Activated naive CD4-positive, alpha-beta T cell (primary cell): ENCODE data around the gene SP110.
A peak's percentile ranks its signal among the peaks of the same experiment; 100 is the strongest.

ENCODE experiments used
- DNase-seq, 4 experiments: peaks; one replicate each; lab custom pipeline; 2025; lab: John Stamatoyannopoulos, UW

SP110 gene

DNA sequence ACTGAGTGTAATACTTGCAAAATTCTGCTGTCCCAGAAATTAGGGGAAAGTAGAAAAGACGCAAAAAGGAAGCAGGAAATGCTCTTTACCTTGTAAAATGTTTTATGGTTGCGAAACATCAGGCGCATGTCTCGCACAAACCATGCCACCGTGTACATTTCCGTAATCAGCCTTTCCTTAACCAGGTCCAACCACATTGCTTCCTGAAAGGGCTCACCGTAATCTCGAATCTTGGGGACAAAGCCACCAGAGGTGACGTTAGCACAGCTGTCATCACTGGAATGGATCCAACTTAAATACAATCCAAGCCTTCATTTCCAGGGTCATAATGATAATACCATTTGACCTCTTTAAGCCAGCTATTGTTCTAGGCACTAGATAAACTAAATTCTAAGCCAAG lies 49.3 kb downstream of the SP110 start:
- DNase-seq = no peak

DNA sequence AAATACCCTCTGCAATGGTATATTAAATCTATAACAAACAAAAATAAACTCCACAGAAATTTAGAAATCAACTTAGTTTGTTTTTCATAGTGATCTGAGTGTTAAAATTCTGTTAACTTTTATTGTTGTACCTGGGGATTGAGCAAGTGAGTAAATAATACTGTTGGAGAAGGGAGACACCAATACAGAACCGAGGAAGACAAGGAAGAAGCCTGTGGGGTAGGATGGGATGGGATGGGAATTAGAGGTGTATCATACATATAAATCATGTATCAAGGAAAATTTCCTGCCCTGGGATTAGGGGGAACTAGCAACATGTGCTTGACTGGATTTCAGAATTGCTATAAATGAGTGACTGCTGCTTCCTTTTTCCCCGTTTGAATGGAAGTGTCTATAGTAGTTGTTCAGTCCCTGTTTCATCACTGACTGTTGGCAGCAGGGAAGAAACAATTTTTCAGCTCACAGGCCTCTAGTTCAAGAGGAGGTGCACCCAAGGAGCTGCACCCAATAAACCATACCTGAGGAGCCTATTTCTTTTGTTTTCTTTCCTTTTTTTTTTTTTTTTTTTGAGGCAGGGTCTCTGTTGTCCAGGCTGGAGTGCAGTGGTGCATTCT lies 53.1 kb downstream of the SP110 start:
- DNase-seq = no peak

DNA sequence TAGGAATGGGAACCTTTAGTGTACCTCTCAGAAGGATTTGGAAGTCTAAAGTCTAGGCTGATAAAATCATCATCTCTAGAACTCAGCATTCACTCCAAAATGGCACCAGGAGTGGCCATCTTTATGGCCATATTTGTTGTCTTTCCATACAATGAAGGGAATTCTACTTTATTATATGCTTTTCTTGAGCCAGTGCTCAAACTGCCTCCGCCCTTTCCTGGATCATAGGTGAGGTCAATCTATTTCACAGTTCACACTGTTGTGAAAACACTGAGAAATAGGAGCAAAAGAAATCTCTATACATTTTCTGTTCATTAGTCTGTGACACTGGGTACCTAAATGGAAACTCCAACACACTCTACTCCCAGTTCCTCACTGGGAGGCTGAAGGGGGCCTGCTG lies 55.6 kb downstream of the SP110 start:
- no peak for DNase-seq

DNA sequence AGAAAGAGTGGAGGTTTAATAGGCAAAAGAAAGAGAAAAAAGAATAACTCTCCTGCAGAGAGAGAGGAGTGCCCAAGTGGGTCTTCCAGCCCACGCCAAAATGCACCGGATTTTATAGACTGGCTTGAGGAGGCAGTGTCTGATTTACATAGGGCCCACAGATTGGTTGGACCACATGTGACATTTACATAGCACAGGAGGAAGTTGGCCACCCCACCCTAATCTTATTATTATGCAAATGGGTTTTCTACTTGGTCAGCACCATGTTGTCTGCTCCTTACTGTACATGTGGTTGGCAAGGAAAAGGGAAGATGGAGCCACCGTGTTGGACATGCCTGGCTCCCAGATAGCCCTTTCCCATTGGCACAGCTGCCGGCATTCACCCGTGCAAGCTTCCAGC lies 56.8 kb downstream of the SP110 start:
- DNase-seq = no peak

DNA sequence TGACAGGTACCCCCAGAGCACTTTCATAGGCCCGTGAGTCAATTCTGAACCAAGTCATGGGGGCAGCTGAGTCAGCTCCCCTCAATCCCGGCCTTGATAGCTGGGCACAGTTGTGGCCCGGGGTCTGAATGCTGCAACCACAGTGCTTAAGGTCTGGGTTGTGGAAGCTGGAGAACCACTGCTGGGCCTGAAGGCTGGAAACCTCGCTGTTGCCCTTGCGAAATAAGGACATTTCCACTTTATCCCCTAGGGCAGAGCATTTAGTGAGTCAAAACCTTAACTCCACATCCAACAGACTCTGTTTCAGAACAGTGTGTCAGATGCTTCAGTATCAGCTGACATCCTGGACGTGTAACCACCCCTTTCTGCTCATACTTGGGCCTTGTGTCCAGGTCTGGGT lies 58.6 kb downstream of the SP110 start:
- no peak for DNase-seq

DNA sequence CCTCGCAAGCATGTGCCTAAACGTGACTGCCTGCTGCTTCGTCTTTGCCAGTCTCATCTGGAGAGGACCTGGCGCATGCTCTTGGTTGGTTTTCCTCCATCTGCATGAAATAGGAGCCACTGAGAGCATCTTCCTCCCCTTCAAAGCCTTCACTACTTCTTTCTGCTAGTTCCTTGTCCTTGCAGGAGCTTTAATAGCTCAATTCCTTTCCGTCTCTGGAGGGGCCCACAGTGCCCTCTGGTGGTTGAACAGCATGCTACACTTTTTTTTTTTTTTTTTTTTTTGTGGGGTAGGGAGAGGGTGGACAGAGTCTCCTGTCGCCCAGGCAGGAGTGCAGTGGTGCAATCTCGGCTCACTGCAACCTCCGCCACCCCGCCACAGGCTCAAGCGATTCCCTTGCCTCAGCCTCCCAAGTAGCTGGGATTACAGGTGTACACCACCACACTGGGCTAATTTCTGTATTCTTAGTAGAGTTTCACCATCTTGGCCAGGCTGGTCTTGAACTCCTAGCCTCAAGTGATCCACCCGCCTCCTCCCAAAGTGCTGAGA lies 59.6 kb downstream of the SP110 start:
- peak in 3 of 4 experiments; percentile 8 to 45 (median 32) for DNase-seq

DNA sequence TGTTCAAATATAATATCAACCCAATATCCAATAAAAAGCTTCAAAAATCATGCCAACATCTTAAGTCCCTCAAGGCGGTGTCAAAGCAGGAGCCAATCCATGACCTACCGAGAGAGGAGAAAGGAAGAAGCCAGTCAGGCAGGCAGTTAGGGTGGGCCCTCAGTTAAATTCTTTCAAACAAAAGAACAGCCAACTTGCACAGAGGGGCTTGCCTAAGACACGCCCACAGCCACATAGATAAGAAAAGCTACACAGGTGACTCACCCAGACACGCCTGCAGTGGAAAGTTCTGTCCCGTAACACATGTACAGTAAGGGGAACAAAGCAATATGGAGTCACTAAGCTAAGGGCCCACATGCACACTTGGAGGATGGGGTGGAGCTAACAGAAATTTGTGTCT lies 61.3 kb downstream of the SP110 start:
- no peak for DNase-seq

DNA sequence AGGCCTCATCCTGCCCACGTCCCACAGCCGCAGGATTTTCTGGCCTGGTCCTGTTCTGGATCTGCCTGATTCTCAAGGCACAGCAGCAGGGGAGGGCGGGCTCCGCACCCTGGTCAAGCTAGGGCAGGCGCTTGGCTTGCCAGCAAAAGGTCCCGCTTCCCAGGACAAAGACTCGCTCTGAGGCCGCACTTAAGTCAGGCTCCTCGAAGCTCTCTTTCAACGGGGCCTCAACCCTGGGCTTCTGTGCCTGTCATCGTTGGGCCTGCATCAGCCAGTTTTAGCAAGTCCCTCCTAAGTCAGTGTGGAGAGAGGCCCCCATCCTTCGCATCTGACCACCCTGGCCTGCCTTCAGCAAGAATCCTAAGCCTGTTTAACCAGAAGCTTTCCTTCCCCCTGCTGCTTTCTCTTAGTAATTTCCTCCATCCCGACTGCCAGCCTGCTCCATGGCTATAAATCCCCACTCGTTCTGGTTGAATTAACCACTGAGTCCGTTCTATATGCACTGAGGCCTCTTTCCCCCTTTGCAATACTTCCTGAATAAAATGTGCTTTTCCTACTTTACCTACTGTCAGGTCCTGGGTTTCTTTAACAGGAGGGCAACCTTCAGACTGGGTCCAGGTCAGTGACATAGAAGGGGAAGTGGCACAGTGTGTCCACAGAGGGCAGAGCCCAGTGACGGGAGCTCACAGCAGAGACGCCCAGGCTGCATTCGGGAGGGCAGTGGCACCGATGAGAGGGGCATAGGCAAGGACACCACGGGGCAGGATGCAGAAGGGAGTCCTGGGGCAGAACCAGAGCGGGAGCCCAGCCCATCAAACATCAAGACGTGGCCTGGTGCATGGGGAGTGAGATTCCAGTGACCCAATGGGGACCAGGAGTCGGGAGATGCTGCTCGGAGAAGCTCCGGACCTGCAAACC lies 62.7 kb downstream of the SP110 start:
- no peak for DNase-seq

DNA sequence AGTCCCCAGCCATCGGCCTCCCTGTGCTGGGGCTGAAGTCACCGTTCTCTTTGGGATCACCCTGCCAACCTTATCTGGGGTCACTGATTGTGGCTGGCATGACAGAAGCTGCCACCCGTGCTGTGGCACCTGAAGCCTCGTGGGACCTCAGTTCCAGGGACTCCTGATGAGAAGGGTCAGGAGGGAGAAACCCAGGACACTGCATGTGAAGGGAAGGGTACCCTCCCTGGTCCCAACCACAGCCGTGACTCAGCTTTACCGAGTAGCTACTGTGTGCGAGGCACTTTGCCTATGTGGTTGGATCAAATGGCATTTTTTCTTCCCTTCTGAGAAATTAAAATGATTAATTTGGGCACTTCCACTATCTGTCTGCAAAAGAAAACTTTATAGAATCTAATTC lies 64.4 kb downstream of the SP110 start:
- DNase-seq = no peak

DNA sequence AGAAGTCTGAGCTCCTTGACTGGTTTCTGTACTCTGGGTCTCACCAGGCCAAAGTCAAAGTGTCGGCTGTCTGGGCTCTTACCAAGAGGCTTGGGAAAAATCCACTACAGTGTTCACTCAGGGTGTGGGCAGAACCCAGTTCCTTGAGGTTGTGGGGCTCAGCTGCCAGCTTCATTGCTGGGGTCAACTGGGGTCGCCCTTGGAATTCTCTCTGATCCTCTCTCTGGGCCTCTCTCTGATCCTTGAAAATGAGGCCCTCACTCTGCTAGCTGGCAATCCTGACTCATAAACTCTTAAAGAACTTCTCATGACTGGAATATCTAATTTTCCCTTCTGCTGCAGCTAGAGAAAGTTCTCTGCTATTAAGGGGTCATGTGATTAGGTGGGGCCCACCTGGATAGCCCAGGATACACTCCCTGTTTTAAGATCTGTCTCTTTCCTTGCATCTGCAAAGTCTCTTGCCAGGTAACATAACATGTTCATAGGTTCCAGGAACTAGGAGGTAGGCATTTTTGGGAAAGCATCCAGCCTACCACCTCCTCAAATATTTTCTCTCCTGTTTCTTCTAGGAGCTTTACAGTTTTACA lies 66.3 kb downstream of the SP110 start:
- no peak for DNase-seq

DNA sequence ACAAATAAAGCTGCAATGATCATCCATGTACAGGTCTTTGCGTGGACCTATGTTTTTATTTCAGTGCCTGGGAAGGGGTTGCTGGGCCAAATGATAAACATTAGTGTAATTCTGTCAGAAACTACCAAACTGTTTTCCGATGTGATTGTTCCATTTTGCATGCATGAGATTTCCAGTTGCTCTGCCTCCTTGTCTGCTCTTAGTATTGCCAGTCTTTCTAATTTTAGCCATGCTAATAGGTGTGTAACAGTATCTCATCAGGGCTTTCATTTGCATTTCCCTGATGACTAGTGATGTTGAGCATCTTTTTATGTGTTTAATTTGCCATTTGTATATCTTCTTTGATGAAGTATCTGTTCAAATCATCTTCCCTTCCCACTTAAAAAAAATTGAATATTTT lies 67.5 kb downstream of the SP110 start:
- DNase-seq = no peak

DNA sequence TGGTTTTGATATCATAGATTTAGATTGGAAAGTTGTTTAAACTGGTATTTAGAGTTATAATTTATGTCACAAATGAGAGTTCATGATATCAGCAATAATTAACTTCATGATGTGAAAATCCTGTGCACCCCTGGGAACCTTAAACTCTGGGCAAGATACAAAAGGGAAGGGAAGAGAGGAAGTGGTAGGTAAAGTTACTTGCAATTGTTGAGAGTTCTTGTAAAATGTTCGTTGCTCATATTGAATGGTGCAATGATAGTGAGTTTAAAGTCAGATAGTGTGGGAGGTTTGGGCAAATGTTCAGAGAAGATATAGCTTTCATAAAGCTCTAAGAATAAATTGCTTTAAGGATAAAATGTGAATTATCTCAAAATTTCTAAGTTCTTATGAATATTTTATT lies 75.4 kb downstream of the SP110 start:
- DNase-seq = no peak

DNA sequence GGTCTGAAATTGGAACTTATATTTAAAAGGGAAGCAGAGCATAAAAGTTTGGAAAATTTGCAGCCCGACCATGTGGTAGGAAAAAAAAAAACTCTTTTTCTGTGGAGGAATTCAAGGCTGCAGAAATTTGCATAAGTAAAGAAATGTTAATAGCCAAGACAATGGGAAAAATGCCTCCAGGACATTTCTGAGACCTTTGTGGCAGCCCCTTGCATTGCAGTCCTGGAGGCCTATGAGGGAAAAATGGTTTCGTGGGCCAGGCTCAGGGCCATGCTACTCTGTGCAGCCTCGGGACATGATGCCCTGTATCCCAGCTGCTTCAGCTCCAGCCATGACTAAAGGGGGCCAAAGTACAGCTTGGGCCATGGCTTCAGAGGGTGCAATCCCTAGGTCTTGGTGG lies 79.1 kb downstream of the SP110 start:
- no peak for DNase-seq

DNA sequence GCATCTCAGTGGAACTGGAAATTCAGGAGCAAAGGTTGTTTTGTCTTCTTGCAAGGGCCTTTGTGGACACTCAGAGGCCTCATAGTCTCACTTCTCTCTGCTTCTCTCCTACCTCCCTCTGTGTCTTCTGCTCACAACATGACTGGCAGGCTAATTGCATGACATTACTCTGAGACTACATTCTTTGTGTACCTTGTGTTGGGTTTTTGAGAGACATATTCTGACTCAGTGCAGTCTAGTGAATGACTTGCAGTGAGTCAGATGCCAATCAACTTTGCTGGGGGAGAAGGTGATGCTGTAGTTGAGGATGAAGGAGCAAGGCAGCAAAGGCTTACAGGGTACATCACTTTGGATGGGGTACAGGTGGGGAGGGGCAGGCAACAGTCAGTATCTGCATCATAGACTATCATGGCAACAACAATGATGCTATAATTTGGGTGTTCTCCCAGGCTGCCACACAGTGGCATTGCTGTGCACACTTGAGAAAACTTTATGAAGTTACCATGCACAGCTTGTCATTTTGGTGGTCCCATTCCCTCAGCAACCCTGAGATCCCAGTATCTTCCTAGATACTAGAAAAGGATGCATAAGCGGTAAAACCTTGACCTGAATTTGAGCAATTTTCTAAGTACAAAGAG lies 81.8 kb downstream of the SP110 start:
- DNase-seq = no peak

DNA sequence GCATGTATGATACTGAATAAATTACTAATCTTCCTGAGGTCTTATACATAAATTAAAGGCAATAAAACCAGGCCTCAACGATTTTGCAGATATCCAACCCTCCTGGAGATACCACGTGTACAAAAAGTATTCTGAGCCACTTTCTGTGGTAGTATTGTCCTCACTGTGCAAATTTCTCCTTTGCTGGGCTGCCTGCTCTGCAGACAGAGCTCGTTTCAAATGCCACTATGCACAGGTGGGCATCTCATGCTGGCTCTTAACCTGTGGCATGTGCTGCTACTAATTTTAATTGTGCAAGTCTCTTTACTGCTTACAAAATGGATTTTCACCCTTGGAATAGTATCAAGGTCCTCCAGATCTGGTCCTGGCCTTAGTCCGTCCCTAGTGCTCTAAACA lies 84.7 kb downstream of the SP110 start:
- no peak for DNase-seq

DNA sequence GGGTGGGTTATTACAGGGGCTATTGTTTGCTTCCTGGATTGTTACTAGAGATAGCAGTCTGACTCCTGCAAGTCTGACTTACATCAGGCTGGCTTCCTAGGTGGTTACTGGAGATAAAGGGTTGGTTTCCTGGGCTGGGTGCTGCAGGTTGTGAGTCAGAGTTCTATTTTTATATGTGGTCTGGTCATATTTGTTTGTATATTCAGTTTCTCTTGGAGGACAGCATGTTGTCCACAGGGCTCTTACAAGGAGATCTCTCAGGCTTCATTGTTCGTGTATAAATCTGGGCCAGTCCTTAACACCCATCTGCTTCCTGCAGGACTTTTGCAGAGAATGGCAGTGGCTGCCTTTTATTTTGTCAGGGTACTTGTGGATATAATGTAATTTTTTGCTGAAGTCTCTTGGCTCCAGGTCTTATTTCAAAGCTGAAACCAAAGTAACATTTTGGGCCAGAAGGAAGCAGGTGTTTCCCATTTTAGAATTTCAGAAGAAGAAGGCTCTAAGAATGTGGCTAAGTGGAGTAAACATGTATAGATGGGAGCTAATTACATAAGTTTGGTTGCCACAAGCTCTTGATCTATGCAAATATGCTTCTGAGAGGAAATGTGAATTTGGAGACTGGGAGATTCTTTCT lies 85.2 kb downstream of the SP110 start:
- no peak for DNase-seq

DNA sequence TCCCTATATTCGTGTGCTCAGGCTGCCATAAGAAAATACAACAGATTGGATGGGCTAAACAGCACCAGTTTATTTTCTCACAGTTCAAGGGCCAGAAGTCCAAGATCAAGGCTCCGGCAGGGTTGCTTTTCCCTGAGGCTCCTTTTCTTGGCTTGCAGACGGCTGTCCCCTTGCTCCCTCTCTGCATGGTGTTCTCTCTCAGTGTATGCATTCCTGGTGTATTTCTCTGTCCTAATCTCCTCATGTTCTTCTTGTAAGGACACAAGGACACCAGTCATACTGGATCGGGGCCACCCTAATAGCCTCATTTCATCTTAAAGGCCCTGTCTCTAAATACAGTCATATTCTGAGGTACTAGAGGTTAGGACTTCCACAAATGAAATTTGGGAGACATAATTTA lies 88.4 kb downstream of the SP110 start:
- DNase-seq = no peak

DNA sequence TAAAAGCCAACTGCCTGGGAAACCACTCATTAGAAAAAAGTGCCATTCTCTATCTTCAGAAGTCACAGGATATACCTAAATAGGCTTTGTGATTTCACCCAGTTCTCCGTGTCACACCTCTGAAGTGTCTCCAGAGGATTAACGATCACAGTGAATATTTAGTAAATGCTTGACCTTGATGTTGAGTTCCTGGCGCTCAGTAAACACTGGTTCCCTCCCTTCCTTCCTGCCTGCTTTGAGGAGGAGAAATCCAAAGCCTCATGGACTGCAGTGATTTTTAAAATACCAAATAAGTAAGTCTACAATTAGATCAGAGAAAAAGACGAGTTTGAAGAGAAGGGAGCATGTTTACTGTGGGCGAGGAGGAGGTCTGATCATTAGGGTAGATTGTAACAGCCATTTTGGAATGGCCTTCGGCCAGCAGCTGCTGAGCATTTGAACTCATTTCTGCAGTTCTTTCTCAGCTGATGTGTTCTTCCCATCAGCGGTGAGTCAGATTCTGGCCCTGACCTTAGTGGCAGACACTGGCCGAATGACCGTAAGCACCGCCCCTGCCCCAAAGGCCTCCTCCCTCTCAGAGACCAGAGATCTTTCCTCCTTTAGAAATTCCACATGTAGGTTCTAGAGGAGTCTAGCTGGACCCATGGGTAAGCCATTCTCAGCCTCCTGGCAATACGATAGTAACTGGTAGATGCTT lies 89.0 kb downstream of the SP110 start:
- no peak for DNase-seq

DNA sequence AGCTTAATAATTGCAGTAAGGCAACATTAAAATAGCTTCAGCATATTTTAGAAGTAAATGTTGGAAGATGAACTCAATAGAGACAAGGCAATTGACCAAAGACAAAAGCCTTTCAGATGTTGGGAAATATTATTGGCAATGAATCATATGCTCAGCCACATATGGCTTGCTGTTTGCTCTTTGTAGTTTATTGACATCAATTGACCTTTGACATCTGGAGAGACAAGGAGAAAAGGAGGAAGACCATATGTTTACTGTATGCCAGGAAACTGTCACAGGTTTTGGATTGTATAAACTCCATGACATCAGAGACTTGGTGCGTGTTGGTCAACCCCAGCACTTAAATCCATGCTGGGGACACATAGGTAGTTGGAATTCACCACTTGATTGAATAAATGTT lies 90.4 kb downstream of the SP110 start:
- DNase-seq = no peak

DNA sequence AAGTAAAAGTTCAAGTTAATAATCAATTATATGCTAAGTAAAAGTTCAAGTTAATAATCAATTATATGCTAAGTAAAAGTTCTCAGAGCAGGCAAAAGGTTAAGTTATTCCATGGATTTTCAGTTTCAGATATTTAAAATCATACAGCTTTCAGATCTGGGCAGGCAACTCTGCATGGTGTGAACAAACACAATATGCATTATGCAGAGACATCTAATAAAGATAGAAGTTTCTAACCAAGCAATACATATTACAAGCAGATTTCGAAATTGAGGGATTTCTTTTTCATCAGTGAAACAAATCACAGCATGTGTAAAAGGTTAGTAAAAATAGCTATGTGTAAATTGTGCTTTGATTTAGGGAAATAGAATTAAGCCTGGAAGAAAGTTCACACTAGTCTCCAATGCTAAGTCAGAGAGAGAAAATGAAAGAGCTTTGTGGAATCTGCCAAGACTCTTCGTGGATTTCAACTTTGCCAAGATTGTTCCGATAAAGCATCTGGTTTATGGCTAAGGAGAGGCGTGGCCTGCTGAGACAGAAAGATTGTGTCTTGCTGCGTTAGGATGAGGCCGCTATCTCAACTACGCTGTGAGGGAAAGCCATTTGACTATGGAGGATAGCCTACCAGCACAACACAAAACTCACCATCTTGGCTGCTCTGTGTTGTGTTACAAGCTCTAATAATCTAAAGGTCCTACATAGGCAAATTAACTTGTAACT lies 91.0 kb downstream of the SP110 start:
- no peak for DNase-seq

DNA sequence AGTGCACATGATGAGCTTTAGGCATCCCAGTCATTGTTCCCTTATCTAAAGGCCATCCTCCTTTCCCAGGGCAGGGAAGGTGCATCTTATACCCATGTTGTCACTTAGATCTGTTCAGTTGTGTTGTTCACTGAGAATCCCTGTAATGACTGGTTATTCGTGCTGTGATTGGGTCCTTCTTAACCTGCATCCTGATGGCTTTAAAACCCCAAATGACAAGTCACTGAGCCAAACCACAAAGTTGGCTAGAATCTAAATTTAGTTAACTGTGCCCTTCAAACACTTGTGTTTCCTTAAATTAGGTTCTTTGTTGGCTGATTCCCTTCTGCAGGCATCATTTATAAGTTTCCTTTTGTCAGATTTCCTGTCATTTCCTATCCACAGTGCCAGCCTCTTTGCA lies 92.6 kb downstream of the SP110 start:
- DNase-seq = no peak
